ENCODE results near the gene BHLHA15.

GRCh38 chr7:98211221-98211675 lies at the start of gene BHLHA15:
- no peak for TF ChIP-seq CTCF (IDR thresholded peaks at IDR 0.05 in 2 of 3, conservative IDR thresholded peaks at IDR 0.05 in 1 of 3; ENCODE audit: borderline replicate concordance in 1 of 3, insufficient read depth in 1 of 3, low read depth in 2 of 3, low read length in 2 of 3)
- TF ChIP-seq CEBPB (IDR thresholded peaks at IDR 0.05; ENCODE audit: low read depth) = no peak
- no peak for TF ChIP-seq RAD21 (IDR thresholded peaks at IDR 0.05; ENCODE audit: low read depth)
- TF ChIP-seq SP1 (IDR thresholded peaks at IDR 0.05; ENCODE audit: low read depth) = no peak
- no peak for TF ChIP-seq ELF1 (IDR thresholded peaks at IDR 0.05; ENCODE audit: borderline replicate concordance, low read depth)
